ENCODE measurements around the gene TFIP11.

- TF ChIP-seq CTCF (IDR thresholded peaks at IDR 0.05) (no peak), ZFX (IDR thresholded peaks at IDR 0.05; ENCODE audit: borderline replicate concordance) (no peak)
Measured at GRCh38 chr22:26480611-26480932, 31.7 kb downstream of the TFIP11 start.

Data from 22Rv1 (cell line).